Heart left ventricle (tissue), 16 donors: ENCODE data around the gene SPI1. TPM values are rescaled to one million over a fixed set of nuclear protein-coding genes. Genes with fewer than 3 reads are reported as not detected.

Experiments used
- ATAC-seq, 4 donors: fragments of 200-7000 bp; cut with Tn5 transposase; one replicate each; pipeline ENCODE4 v1.9.1; 2020 to 2022; ENCODE audit warnings: moderate library complexity in 4 of 4, mild to moderate bottlenecking in 3 of 4, moderate number of reproducible peaks in 1 of 4
- DNase-seq, 5 donors: peaks; one replicate each; pipeline ENCODE4 v3.0.0-alpha.2; 2020
- H3K27ac ChIP-seq, 12 donors: fragments of 200-600 bp; sonication (generic) in 4 of 12; one replicate each; pipeline versions ENCODE4 v1.5.0 to v1.8.0; 2016 to 2022; ENCODE audit warnings: mild to moderate bottlenecking in 2 of 12
- H3K27me3 ChIP-seq, 9 donors: fragments of 200-600 bp; sonication (generic) in 2 of 9; one replicate each; pipeline versions ENCODE4 v1.5.1 to v1.8.0; 2016 to 2022; ENCODE audit warnings: mild to moderate bottlenecking in 3 of 9
- H3K36me3 ChIP-seq, 9 donors: fragments of 200-600 bp; sonication (generic) in 2 of 9; one replicate each; pipeline versions ENCODE4 v1.5.0 to v1.8.0; 2018 to 2022; ENCODE audit warnings: mild to moderate bottlenecking in 2 of 9
- H3K4me1 ChIP-seq, 12 donors: fragments of 200-600 bp; sonication (generic) in 4 of 12; one replicate each; pipeline versions ENCODE4 v1.5.0 to v1.8.0; 2016 to 2022; ENCODE audit warnings: mild to moderate bottlenecking in 3 of 12
- H3K4me3 ChIP-seq, 12 donors: fragments of 200-600 bp; sonication (generic) in 4 of 12; one replicate each; pipeline versions ENCODE4 v1.5.0 to v1.8.0; 2017 to 2022; ENCODE audit warnings: mild to moderate bottlenecking in 9 of 12, moderate library complexity in 4 of 12
- H3K9me3 ChIP-seq, 12 donors: fragments of 200-600 bp; sonication (generic) in 4 of 12; one replicate each; pipeline versions ENCODE4 v1.5.0 to v1.8.0; 2016 to 2022; ENCODE audit warnings: mild to moderate bottlenecking in 1 of 12
- POLR2A ChIP-seq, 2 donors: fragments of 450-650 bp; IDR thresholded peaks; one replicate each; pipeline ENCODE4 v1.6.1; 2017; ENCODE audit warnings: antibody characterized with exemption in 2 of 2, mild to moderate bottlenecking in 2 of 2, moderate library complexity in 2 of 2
- WGBS, 4 donors: extraction: QIAGEN DNeasy Blood & Tissue Kit in 2 of 4; methylation state at CpG; one replicate each; pipeline versions ENCODE4 v1.1.5 to v1.1.7; 2013 to 2018; 5-methylcytosine and 5-hydroxymethylcytosine counted together
- intact Hi-C, 10 donors: fragments of 100-400 bp; cut with DNase I; formaldehyde crosslinking; loops; one replicate each; pipeline versions ENCODE4 v1.11.1 to v1.14.2; 2022
- polyA plus RNA-seq, 2 donors: library from polyadenylated mRNA; stranded (reverse); fragments of 200-250 nt; gene quantifications; one replicate each; pipeline ENCODE4 v1.2.3, GENCODE V29; 2013
- total RNA-seq, 9 donors: library from RNA; depleted of rRNA in 2 of 9; stranded (reverse); fragments of >200 nt in 2 of 9; fragmentation: NEBNext Ultra II Directional in 3 of 9; extraction: Animal tissue kit (Norgen Biotek cat#: 25700) in 3 of 9; gene quantifications; one replicate each; pipeline versions ENCODE4 v1.1.0 to v1.2.4, GENCODE V29; 2016 to 2023
- TF ChIP-seq, protein P1 (sequence below), 12 donors: fragments of 200-600 bp; sonication (generic) in 4 of 12; IDR thresholded peaks; one replicate each; pipeline versions ENCODE4 v1.5.0 to v1.8.0; 2018 to 2022; ENCODE audit warnings: antibody characterized with exemption in 12 of 12, mild to moderate bottlenecking in 5 of 12
- donor health status: ischemic (EF 13 %, LVEDD 7.1; RV severe dilation, severe dysfunction).
- donor health status: healthy with polysubstance abuse.
- donor health status: DM: no; HTN: yes; CAD: no.
- donor health status: DM: no; HTN: no; CAD: no.
- donor health status: ischemic (EF 25% LVEDD 6.9; RV normal size, moderate dysfunction).
- donor health status: ischemic (EF 25% LVEDD 5.7; RV mildly dilated, moderate dysfunction).
- donor health status: healthy.
- donor health status: DM: yes; HTN: yes; CAD: no.
- donor health status: ischemic (EF 35%, LVEDD 5.7; RV mildly dilated, moderate dysfunction).
- donor health status: nonischemic (EF 11% LVEDD 7.7; RV severe dilation, severe dysfunction).
- donor health status: DM: yes; HTN: yes; CAD: no.
- donor health status: PGD.
- donor health status: ischemic (EF 29% LVEDD 5.4; RV normal size, mild dysfunction).
- donor health status: nonischemic (EF 23%, LVEDD 6.1; RV moderate dilation, normal function).

SPI1 gene
- total and polyA plus RNA-seq, 11 donors: 2.8 to 78.9 (median 8.1) TPM

DNA sequence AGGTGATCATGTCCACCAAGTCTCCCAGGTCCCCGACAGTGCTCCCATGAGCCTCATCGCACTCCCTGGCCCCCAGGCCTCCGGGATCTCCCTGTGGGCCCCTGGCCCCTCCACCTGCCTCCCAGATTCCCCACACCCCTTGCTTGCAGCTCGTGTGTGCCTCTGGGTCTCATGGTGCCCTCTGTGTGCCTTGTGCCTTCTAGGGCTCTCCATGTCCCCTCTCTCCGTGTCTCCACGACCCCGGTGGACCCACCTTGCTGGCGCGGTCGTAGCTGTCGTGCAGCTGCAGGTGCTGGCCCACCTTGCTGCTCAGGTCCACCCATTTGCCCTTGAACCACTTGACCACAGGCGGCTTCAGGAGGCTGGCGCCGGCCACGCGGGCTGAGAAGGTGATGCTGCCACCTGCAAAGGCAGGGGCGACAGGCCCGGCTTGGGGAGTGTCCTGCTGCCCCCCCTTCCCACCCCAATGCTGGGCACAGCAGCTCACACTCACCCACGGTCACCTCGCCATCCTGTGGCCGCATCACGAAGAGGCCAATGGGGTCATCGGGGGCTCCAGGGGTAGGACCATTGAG, 28.7 kb downstream of the SPI1 start:
- Histone ChIP-seq H3K4me3 (peak overlapping the region; percentile 48 to 95 (median 66)), H3K4me1 (peaks cover 0 to 51% (median 5%) of the 10 kb centered on the region in 12 donors), H3K27me3 (no peaks in the 10 kb centered on the region), H3K36me3 (peaks cover 0 to 65% (median 26%) of the 10 kb centered on the region in 9 donors), H3K27ac (peak overlapping the region in 11 of 12 donors; percentile 1 to 99 (median 97)), H3K9me3 (no peaks in the 10 kb centered on the region)
- ATAC-seq: no peak
- intact Hi-C loops: loop anchor here in 8 of 10 donors (5.0 to 10.0 kb wide), 8 partner anchors 62 to 465 kb away; partner anchors contain the start of genes MADD (in 4 of the 8), ARFGAP2 (in 1 of the 8), NR1H3 (in 1 of the 8) and PACSIN3 (in 1 of the 8)
- TF ChIP-seq, protein P1, sequence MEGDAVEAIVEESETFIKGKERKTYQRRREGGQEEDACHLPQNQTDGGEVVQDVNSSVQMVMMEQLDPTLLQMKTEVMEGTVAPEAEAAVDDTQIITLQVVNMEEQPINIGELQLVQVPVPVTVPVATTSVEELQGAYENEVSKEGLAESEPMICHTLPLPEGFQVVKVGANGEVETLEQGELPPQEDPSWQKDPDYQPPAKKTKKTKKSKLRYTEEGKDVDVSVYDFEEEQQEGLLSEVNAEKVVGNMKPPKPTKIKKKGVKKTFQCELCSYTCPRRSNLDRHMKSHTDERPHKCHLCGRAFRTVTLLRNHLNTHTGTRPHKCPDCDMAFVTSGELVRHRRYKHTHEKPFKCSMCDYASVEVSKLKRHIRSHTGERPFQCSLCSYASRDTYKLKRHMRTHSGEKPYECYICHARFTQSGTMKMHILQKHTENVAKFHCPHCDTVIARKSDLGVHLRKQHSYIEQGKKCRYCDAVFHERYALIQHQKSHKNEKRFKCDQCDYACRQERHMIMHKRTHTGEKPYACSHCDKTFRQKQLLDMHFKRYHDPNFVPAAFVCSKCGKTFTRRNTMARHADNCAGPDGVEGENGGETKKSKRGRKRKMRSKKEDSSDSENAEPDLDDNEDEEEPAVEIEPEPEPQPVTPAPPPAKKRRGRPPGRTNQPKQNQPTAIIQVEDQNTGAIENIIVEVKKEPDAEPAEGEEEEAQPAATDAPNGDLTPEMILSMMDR (IDR thresholded peaks at IDR 0.05): no peak
- no peak for TF ChIP-seq POLR2A (IDR thresholded peaks at IDR 0.05)
- WGBS, 4 donors: 59 to 80% (median 67%) methylated on average over 10 to 23 of the region's 23 CpGs
- DNase-seq: peak in 4 of 5 donors; percentile 12 to 31 (median 26)

DNA sequence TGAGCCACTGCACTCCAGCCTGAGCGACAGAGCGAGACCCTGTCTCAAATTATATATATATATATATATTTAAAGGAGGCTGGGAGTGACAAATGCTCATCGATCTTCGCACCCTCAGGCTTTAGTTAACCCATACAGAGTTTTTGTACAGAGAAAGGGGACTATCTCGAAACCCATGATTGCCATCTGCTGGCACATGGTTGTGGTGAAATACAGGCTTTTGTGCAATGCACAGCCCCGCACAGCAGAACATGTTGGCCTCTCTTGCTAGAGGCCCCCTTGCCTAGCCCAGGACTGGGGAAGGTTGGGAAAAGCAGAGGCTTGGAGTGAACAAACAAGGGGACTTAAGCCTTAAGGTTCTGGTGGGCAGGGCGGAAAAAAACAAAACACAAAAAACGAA, 29.5 kb downstream of the SPI1 start:
- Histone ChIP-seq H3K27me3 (no peaks in the 10 kb centered on the region), H3K4me1 (peaks cover 0 to 51% (median 7%) of the 10 kb centered on the region in 12 donors), H3K9me3 (no peaks in the 10 kb centered on the region), H3K4me3 (peak overlapping the region in 11 of 12 donors; percentile 20 to 95 (median 66)), H3K27ac (peak overlapping the region in 9 of 12 donors; percentile 17 to 99 (median 52)), H3K36me3 (peaks cover 0 to 72% (median 27%) of the 10 kb centered on the region in 9 donors)
- intact Hi-C loops: no loop called here
- WGBS, 4 donors: 35 to 52% (median 49%) methylated on average over 6 to 8 of the region's 8 CpGs
- no peak for ATAC-seq
- peak in 2 of 5 donors; percentile 14 to 22 for DNase-seq
- TF ChIP-seq, protein P1 (IDR thresholded peaks at IDR 0.05): peak in 1 of 12 donors; percentile 13
- no peak for TF ChIP-seq POLR2A (IDR thresholded peaks at IDR 0.05)

DNA sequence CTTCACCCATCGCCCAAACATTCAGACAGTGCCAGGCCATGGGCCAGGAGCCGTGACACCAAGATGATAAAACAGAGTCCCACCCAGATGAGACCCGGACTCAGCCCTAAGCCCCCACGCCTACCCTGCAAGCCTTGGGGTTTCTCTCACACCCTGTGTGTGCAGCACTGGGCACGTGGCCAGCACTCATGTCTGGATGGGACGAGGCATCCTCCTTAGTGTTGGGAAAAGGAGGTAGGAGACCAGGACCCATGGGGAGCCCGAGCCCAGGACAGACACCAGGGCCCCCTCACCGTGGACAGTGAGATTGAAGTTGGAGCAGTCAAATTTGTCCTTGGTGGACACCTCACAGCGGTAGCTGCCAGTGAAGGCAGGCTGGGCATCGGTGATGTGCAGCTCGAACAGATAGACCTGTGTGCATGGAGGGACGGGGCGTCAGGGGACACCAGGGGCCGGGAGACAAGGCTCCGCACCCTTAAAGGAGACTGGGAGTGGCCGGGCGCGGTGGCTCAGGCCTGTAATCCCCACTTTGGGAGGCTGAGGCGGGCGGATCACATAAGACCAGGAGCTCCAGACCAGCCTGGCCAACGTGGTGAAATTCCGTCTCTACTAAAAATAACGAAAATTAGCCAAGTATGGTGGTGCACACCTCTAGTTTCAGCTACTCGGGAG, 30.1 kb downstream of the SPI1 start:
- Histone ChIP-seq H3K4me3 (peak overlapping the region in 10 of 12 donors; percentile 20 to 95 (median 66)), H3K27me3 (no peaks in the 10 kb centered on the region), H3K4me1 (peaks cover 0 to 54% (median 6%) of the 10 kb centered on the region in 12 donors), H3K9me3 (no peaks in the 10 kb centered on the region), H3K27ac (peak overlapping the region in 7 of 12 donors; percentile 6 to 97 (median 59)), H3K36me3 (peaks cover 0 to 78% (median 27%) of the 10 kb centered on the region in 9 donors)
- WGBS, 4 donors: 42 to 57% (median 49%) methylated on average over 22 to 24 of the region's 24 CpGs
- TF ChIP-seq, protein P1 (IDR thresholded peaks at IDR 0.05): no peak
- TF ChIP-seq POLR2A (IDR thresholded peaks at IDR 0.05): no peak
- ATAC-seq (no peak), DNase-seq (peak in 3 of 5 donors; percentile 23 to 33 (median 31))
- intact Hi-C loops: no loop called here

DNA sequence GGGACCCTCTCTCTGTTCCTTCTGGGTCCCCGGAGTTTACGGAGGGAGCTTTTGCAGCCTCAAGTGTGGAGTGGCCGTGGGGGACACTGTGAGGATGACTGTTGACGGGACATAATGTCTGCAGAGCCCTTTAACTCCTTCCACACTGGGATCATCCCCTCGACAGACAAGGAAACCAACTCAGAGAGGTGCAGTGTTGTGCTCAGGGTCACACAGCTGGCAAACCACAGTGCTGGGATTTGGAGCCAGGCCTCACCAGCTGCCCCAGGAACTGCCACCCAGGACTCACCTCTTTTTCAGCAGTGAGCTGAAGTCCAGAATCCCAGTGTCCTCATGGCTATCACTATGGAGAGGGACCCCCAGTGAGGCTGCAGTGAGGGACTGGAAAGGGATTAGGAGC, 31.2 kb downstream of the SPI1 start:
- Histone ChIP-seq H3K9me3 (no peaks in the 10 kb centered on the region), H3K27ac (peak overlapping the region in 7 of 12 donors; percentile 4 to 97 (median 59)), H3K4me3 (peak overlapping the region in 9 of 12 donors; percentile 8 to 95 (median 67)), H3K4me1 (peaks cover 0 to 57% (median 3%) of the 10 kb centered on the region in 12 donors), H3K27me3 (no peaks in the 10 kb centered on the region), H3K36me3 (peaks cover 0 to 89% (median 31%) of the 10 kb centered on the region in 9 donors)
- ATAC-seq: no peak
- no peak for TF ChIP-seq POLR2A (IDR thresholded peaks at IDR 0.05)
- TF ChIP-seq, protein P1 (IDR thresholded peaks at IDR 0.05): no peak
- intact Hi-C loops: no loop called here
- WGBS, 4 donors: 27 to 56% (median 44%) methylated on average over 5 of the region's 5 CpGs
- DNase-seq: peak in 1 of 5 donors; percentile 17
